GM13976 (cell line): Measurements from ENCODE around the gene LMOD1.

Source experiments
- DNase-seq: peaks from one replicate; pipeline ENCODE4 v3.0.0; 2012; ENCODE audit warnings: low spot score
- in situ Hi-C: fragments of 300-500 bp; cut with MboI; formaldehyde crosslinking; loops from one replicate; pipeline ENCODE4 v1.12.0; 2022; ENCODE audit warnings: low sequenced_read_pairs, mixed read lengths, inconsistent platforms; ENCODE audit not compliant: unreplicated experiment
- TF ChIP-seq, protein P1 (sequence below): IDR thresholded peaks from 2 replicates; pipeline ENCODE4 v1.5.1; 2012; ENCODE audit warnings: borderline replicate concordance, mild to moderate bottlenecking; ENCODE audit not compliant: insufficient read depth; ENCODE audit errors: extremely low read depth, missing control alignments, control extremely low read depth

LMOD1 gene

DNA sequence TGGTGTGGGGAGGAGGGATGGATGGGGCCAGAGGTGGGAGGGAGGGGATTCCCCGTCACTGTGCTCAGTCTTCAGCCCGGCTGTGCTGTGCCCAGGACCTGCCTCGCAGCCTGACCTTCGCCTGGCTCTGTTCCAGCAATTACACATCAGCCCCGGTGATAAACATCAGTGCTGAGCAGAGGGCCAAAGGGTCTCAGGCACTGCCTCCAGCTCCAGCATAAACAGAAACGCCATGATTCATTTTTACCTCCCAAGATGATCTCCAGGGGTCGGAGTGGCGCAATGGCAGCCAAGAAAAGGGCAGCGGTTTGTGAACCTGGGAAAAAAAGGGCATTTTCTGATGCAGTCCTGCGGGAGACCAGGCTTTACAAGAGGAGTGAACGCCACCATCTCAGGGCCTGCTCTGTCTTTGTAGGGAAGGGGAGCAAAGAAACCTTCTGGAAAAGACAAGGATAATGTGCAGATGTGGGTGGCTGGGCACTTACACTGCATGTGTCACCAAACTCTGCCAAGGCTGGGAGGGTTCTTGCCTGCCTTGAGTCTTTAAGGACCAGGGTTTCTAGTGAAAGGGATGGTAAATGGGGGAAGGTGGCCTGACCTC, 29.6 kb downstream of the LMOD1 start:
- TF ChIP-seq, protein P1, sequence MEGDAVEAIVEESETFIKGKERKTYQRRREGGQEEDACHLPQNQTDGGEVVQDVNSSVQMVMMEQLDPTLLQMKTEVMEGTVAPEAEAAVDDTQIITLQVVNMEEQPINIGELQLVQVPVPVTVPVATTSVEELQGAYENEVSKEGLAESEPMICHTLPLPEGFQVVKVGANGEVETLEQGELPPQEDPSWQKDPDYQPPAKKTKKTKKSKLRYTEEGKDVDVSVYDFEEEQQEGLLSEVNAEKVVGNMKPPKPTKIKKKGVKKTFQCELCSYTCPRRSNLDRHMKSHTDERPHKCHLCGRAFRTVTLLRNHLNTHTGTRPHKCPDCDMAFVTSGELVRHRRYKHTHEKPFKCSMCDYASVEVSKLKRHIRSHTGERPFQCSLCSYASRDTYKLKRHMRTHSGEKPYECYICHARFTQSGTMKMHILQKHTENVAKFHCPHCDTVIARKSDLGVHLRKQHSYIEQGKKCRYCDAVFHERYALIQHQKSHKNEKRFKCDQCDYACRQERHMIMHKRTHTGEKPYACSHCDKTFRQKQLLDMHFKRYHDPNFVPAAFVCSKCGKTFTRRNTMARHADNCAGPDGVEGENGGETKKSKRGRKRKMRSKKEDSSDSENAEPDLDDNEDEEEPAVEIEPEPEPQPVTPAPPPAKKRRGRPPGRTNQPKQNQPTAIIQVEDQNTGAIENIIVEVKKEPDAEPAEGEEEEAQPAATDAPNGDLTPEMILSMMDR = no peak
- DNase-seq = no peak
- in situ Hi-C loops = no loop called here

DNA sequence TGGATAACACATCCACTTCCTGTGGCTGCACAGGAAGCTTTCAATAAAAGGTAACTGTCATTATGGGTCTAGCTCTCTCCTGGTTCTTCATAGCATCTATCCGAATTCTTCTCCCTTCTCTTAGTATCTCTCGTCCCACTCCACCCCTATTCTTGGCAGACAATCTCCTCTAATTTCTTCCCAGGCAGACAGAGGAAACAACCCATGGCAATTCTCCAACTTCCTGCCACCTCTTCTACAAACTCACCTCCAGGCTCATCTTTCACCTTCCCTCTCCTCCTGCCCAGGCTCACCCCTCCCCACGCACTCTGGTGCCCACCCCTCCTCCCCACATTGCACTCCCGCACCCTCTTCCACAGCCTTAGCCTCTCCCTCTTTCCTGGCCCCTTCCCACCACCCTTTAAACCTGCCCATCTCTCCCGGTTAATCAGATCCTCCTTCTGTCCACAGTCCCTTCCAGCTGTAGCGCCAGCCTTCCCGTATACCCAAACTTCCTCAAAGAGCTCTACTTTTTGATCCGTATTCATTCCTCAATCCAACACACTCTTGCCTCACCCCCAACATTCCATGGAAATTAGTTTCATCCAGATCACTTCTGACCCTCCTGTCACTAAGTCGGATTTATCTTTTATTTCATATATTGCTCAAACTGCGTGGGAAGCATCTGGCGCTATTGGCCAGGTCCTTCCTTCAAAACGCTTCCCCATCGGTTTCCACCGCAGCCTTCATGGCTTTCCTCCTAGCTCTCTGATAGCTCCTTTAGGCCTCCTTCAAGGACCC, 31.7 kb downstream of the LMOD1 start:
- TF ChIP-seq, protein P1 = no peak
- no peak for DNase-seq
- in situ Hi-C loops = no loop called here

DNA sequence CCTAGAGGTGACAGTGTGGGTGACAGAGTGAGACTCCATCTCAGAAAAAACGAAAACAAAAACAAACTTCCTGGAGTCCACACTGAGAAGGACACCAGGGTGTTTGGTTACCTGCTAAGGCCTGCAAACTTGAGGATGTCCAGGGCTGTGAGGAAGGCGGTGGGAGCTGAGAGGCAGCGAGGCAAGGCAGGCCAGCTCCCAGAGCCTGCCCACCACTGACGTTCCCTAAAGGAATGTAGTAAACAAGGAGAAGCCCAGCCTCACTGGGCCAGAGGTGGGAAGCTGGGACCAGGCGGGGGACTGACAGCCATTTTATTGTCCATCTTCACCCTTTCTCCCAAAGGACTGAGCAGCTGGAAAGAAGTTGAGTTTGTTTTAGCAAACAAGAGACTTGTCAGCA, 33.5 kb downstream of the LMOD1 start:
- TF ChIP-seq, protein P1 = no peak
- in situ Hi-C loops = no loop called here
- no peak for DNase-seq

GRCh38 chr1:201911826-201912571, 34.3 kb downstream of the LMOD1 start:
- DNase-seq = no peak
- in situ Hi-C loops = no loop called here
- TF ChIP-seq, protein P1 = no peak

DNA sequence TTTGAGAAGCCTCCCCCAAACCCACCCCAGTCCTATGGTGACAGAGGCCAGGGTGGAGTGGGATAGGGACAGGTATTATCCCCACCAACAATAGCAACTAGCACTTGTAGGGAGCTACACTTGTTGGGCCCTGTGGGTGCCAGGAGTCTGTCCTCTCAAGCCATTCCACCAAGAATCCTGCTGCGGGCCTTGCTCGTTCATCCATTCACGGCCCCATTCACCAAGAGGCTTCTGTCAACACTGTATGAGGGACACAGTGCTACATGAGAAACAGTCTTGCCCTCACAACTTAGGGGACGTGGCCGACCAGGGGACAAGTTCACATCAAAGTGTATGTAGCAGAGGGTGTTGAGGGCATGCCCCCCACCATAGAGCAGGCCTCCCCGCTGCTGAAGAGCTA, 38.7 kb downstream of the LMOD1 start:
- TF ChIP-seq, protein P1 = no peak
- in situ Hi-C loops = no loop called here

GRCh38 chr1:201906336-201906735, 40.0 kb downstream of the LMOD1 start:
- in situ Hi-C loops = no loop called here
- DNase-seq = no peak
- TF ChIP-seq, protein P1 = no peak

More for the DNA sequence above, 38.7 kb downstream of the LMOD1 start:
- DNase-seq = no peak
